CD14-positive monocyte (primary cell): ENCODE data around the gene KRT6B. TPM values are rescaled to one million over a fixed set of nuclear protein-coding genes. Genes with fewer than 3 reads are reported as not detected.

ENCODE experiments used
- DNase-seq, 3 donors: peaks; one replicate each; pipeline ENCODE4 v3.0.0-alpha.2; 2011 to 2022
- H2AFZ ChIP-seq: 2 replicates; pipeline ENCODE4 v1.6.0; 2012; ENCODE audit warnings: mild to moderate bottlenecking, low read depth, low read length, inconsistent platforms; ENCODE audit not compliant: insufficient read depth, poor library complexity, severe bottlenecking
- H3K27ac ChIP-seq, 2 donors: 1 replicate in 1 of 2; 2 replicates in 1 of 2; pipeline ENCODE4 v1.5.1; 2012 to 2013; ENCODE audit warnings: low read length in 2 of 2, control low read depth in 1 of 2, inconsistent platforms in 1 of 2, low read depth in 1 of 2, mild to moderate bottlenecking in 1 of 2
- H3K27me3 ChIP-seq, 2 donors: one replicate each; pipeline versions ENCODE4 v1.6.0 to v1.6.1; 2011 to 2013; ENCODE audit warnings: low read length in 2 of 2; ENCODE audit not compliant: control insufficient read depth in 2 of 2, insufficient read depth in 2 of 2
- H3K36me3 ChIP-seq, 2 donors: replicated peaks in 1 of 2; 1 replicate in 1 of 2; 2 replicates in 1 of 2; pipeline versions ENCODE4 v1.5.1 to v1.6.1; 2012 to 2013; ENCODE audit warnings: low read length in 2 of 2, control low read depth in 1 of 2, inconsistent platforms in 1 of 2, mild to moderate bottlenecking in 1 of 2; ENCODE audit not compliant: insufficient read depth in 2 of 2, control insufficient read depth in 1 of 2
- H3K4me1 ChIP-seq, 2 donors: 1 replicate in 1 of 2; 2 replicates in 1 of 2; pipeline versions ENCODE4 v1.5.1 to v1.6.1; 2012 to 2013; ENCODE audit warnings: low read length in 2 of 2, control low read depth in 1 of 2, inconsistent platforms in 1 of 2, mild to moderate bottlenecking in 1 of 2, moderate library complexity in 1 of 2; ENCODE audit not compliant: insufficient read depth in 2 of 2, control insufficient read depth in 1 of 2
- H3K4me2 ChIP-seq: replicated peaks from 2 replicates; pipeline ENCODE3; 2012; ENCODE audit warnings: low read length, moderate library complexity, mild to moderate bottlenecking; ENCODE audit not compliant: poor library complexity, severe bottlenecking; ENCODE audit errors: extremely low read depth
- H3K4me3 ChIP-seq, 3 experiments: fragments of 200-600 bp in 1 of 3; sonication (generic) in 1 of 3; replicated peaks in 1 of 3; 1 replicate in 2 of 3; 2 replicates in 1 of 3; pipeline ENCODE4 v1.5.1; 2011 to 2013; ENCODE audit warnings: low read length in 3 of 3, mild to moderate bottlenecking in 3 of 3, control low read depth in 2 of 3, low read depth in 2 of 3, inconsistent platforms in 1 of 3, moderate library complexity in 1 of 3
- H3K79me2 ChIP-seq: 2 replicates; pipeline ENCODE4 v1.6.0; 2012; ENCODE audit warnings: mild to moderate bottlenecking, control low read depth, inconsistent platforms, low read length, moderate library complexity; ENCODE audit not compliant: insufficient read depth
- H3K9ac ChIP-seq: 2 replicates; pipeline ENCODE4 v1.6.0; 2017; ENCODE audit warnings: low read length, mild to moderate bottlenecking; ENCODE audit not compliant: insufficient read depth, poor library complexity, severe bottlenecking
- H3K9me3 ChIP-seq, 2 donors: replicated peaks in 1 of 2; 1 replicate in 1 of 2; 2 replicates in 1 of 2; pipeline versions ENCODE4 v1.5.1 to v1.6.1; 2012 to 2013; ENCODE audit warnings: low read length in 2 of 2, control low read depth in 1 of 2; ENCODE audit not compliant: control insufficient read depth in 1 of 2, insufficient read depth in 1 of 2
- H4K20me1 ChIP-seq: 2 replicates; pipeline ENCODE4 v1.6.0; 2012; ENCODE audit warnings: mild to moderate bottlenecking, low read length, control low read depth, moderate library complexity; ENCODE audit not compliant: insufficient read depth
- H3K27ac Mint-ChIP-seq, 7 donors: one replicate each; pipeline ENCODE4 v1.8.0; 2020; ENCODE audit warnings: mild to moderate bottlenecking in 7 of 7, mixed read lengths in 7 of 7, moderate library complexity in 6 of 7, inconsistent platforms in 2 of 7
- H3K27me3 Mint-ChIP-seq, 3 donors: one replicate each; pipeline ENCODE4 v1.8.0; 2021 to 2022; ENCODE audit warnings: low read depth in 3 of 3, mild to moderate bottlenecking in 3 of 3, mixed read lengths in 3 of 3, moderate library complexity in 3 of 3, inconsistent platforms in 1 of 3
- H3K36me3 Mint-ChIP-seq, 2 donors: one replicate each; pipeline ENCODE4 v1.8.0; 2020; ENCODE audit warnings: mixed read lengths in 2 of 2, inconsistent platforms in 1 of 2, mild to moderate bottlenecking in 1 of 2
- H3K4me1 Mint-ChIP-seq: one replicate; pipeline ENCODE4 v1.8.0; 2020; ENCODE audit warnings: mild to moderate bottlenecking, mixed read lengths
- H3K4me3 Mint-ChIP-seq, 2 donors: one replicate each; pipeline ENCODE4 v1.8.0; 2020; ENCODE audit warnings: mild to moderate bottlenecking in 2 of 2, mixed read lengths in 2 of 2, moderate library complexity in 1 of 2
- H3K9me3 Mint-ChIP-seq, 7 donors: one replicate each; pipeline ENCODE4 v1.8.0; 2020 to 2022; ENCODE audit warnings: mixed read lengths in 7 of 7, mild to moderate bottlenecking in 6 of 7, moderate library complexity in 6 of 7, inconsistent platforms in 2 of 7
- WGBS: methylation state at CpG from one replicate; pipeline ENCODE4 v1.1.5; 2013; ENCODE audit warnings: missing lambda C conversion rate; ENCODE audit not compliant: insufficient coverage; 5-methylcytosine and 5-hydroxymethylcytosine counted together
- intact Hi-C, 2 donors: fragments of 100-400 bp; cut with micrococcal nuclease; formaldehyde crosslinking; loops; one replicate each; pipeline versions ENCODE4 v1.15.0 to v1.15.1; 2023
- polyA plus RNA-seq, 3 donors: library from polyadenylated mRNA; depleted of rRNA in 1 of 3; unstranded in 2 of 3; stranded (reverse) in 1 of 3; fragments of 300-500 nt in 2 of 3; fragments of >200 nt in 1 of 3; fragmentation: Illumina TruSeq in 2 of 3; gene quantifications; 1 replicate in 2 of 3; 2 replicates in 1 of 3; pipeline ENCODE4 v1.2.3, GENCODE V29; 2012 to 2021
- TF ChIP-seq, protein P1 (sequence below): fragments of 200-600 bp; IDR thresholded peaks from one replicate; pipeline ENCODE4 v1.8.0; 2022; ENCODE audit warnings: antibody characterized with exemption, mild to moderate bottlenecking

Gene KRT6B
- polyA plus RNA-seq, 3 donors = not detected

GRCh38 chr12:52455821-52456220, 3.9 kb upstream of the KRT6B start:
- Mint-ChIP-seq H3K4me3 (no peak overlapping the region), H3K27ac (no peak overlapping the region), H3K36me3 (no peaks in the 10 kb centered on the region), H3K27me3 (peaks cover 1 to 18% (median 11%) of the 10 kb centered on the region in 3 donors), H3K9me3 (peaks cover 0 to 3% (median 0%) of the 10 kb centered on the region in 7 donors), H3K4me1 (no peaks in the 10 kb centered on the region)
- WGBS = no CpG with 5 or more reads among the region's 1 CpG
- Histone ChIP-seq H3K79me2 (no peaks in the 10 kb centered on the region), H3K4me3 (no peak overlapping the region), H3K4me2 (no peak overlapping the region), H3K36me3 (no peaks in the 10 kb centered on the region), H3K9ac (no peak overlapping the region), H4K20me1 (no peaks in the 10 kb centered on the region), H3K27me3 (peaks cover 0 to 2% of the 10 kb centered on the region in 2 donors), H3K9me3 (no peaks in the 10 kb centered on the region), H3K4me1 (no peaks in the 10 kb centered on the region), H2AFZ (no peak overlapping the region), H3K27ac (no peak overlapping the region)
- TF ChIP-seq, protein P1, sequence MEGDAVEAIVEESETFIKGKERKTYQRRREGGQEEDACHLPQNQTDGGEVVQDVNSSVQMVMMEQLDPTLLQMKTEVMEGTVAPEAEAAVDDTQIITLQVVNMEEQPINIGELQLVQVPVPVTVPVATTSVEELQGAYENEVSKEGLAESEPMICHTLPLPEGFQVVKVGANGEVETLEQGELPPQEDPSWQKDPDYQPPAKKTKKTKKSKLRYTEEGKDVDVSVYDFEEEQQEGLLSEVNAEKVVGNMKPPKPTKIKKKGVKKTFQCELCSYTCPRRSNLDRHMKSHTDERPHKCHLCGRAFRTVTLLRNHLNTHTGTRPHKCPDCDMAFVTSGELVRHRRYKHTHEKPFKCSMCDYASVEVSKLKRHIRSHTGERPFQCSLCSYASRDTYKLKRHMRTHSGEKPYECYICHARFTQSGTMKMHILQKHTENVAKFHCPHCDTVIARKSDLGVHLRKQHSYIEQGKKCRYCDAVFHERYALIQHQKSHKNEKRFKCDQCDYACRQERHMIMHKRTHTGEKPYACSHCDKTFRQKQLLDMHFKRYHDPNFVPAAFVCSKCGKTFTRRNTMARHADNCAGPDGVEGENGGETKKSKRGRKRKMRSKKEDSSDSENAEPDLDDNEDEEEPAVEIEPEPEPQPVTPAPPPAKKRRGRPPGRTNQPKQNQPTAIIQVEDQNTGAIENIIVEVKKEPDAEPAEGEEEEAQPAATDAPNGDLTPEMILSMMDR = no peak
- peak in 1 of 3 donors; percentile 2 for DNase-seq
- intact Hi-C loops = no loop called here

DNA sequence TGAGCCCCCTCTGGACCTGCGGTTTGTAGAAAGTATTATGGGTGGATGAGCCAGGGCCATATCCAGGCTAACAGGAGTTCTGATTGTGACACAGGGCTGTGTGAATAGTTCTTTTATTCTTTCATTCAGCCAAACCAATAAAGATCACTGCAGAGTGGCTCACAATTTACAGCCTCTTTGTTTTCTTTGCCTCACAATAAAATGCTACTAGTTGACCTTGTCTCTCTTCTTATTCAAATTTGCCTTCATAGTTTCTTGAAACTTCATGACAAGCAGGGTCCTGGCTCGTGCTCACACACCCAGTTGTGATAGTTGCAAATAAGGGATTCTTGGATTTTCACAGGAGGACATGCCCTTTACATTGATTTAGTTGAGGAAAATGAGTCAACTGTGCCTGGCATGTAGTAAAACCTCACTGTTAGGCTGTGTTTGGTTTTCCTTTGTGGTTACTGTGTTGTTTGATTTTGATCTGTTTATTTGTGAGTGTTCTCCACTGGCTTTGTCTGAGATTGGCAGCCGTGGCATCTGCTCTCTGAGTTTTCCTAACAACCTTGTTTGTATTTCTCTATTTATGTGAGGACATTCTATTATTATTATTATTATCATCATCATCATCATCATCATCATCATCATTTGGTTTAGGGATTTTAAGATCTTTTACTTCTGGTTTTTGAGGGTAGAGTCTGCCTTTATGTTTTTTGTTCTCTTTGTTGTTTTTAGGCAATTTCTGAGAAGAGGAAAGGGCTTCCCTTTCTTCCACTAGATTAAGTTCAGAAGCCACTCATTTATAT, 2.7 kb upstream of the KRT6B start:
- no peak overlapping the region for H3K27ac ChIP-seq
- H3K27ac Mint-ChIP-seq = no peak overlapping the region
- no peak for DNase-seq
- no peak overlapping the region for H3K4me3 ChIP-seq
- H3K27me3 ChIP-seq = no peaks in the 10 kb centered on the region
- peaks cover 3 to 15% (median 13%) of the 10 kb centered on the region in 3 donors for H3K27me3 Mint-ChIP-seq
- no peak overlapping the region for H3K9ac ChIP-seq
- TF ChIP-seq, protein P1 = no peak
- intact Hi-C loops = no loop called here
- H3K4me1 Mint-ChIP-seq = no peaks in the 10 kb centered on the region
- H3K4me3 Mint-ChIP-seq = no peak overlapping the region
- H2AFZ ChIP-seq = no peak overlapping the region
- H3K36me3 ChIP-seq = no peaks in the 10 kb centered on the region
- H3K4me2 ChIP-seq = no peak overlapping the region
- no peaks in the 10 kb centered on the region for H3K79me2 ChIP-seq
- peaks cover 0 to 2% (median 0%) of the 10 kb centered on the region in 7 donors for H3K9me3 Mint-ChIP-seq
- no CpG with 5 or more reads among the region's 3 CpGs for WGBS
- no peaks in the 10 kb centered on the region for H4K20me1 ChIP-seq
- H3K9me3 ChIP-seq = no peaks in the 10 kb centered on the region
- H3K36me3 Mint-ChIP-seq = no peaks in the 10 kb centered on the region
- H3K4me1 ChIP-seq = no peaks in the 10 kb centered on the region
